ENCODE measurements around the gene OR4D1.

- TF ChIP-seq CTCF (conservative IDR thresholded peaks at IDR 0.05; ENCODE audit: low read depth, low read length) (no peak), EZH2 (IDR thresholded peaks at IDR 0.05; ENCODE audit: borderline replicate concordance, low read depth, low read length, poor library complexity, severe bottlenecking) (no peak)
Observed at GRCh38 chr17:58158181-58158580, 10.0 kb downstream of the OR4D1 start.
